Astrocyte of the spinal cord (primary cell): Measurements from ENCODE around the gene MYBPH.

Source experiments
- DNase-seq: peaks from one replicate; pipeline ENCODE4 v3.0.0; 2011; ENCODE audit warnings: low read depth, low spot score
- H3K4me3 ChIP-seq: 2 replicates; pipeline ENCODE4 v1.5.1; 2011; ENCODE audit warnings: low read depth, mild to moderate bottlenecking, low read length, moderate library complexity
- CTCF ChIP-seq: IDR thresholded peaks from 2 replicates; pipeline ENCODE4 v1.5.1; 2012; ENCODE audit warnings: low read depth, mild to moderate bottlenecking, low read length, inconsistent platforms
- in situ Hi-C: cut with HindIII; loops from 2 replicates; pipeline ENCODE4 v1.10.0; 2017; ENCODE audit warnings: low sequenced_read_pairs

MYBPH gene

GRCh38 chr1:203187304-203187685 lies 11.7 kb upstream of the MYBPH start:
- DNase-seq = no peak
- in situ Hi-C loops = no loop called here
- no peak overlapping the region for H3K4me3 ChIP-seq
- TF ChIP-seq CTCF = no peak

GRCh38 chr1:203186446-203187303 lies 11.0 kb upstream of the MYBPH start, which contains the start of gene CHI3L1:
Gene CHI3L1 (minus strand): TSS chr1:203186704. CDS start chr1:203186623, 81 bp downstream.
- in situ Hi-C loops = no loop called here
- no peak for DNase-seq
- no peak within 1 kb of the TSS for H3K4me3 ChIP-seq
- no peak for TF ChIP-seq CTCF

- no peak for DNase-seq
Observed at GRCh38 chr1:203186091-203186445, 10.4 kb upstream of the MYBPH start.

GRCh38 chr1:203185585-203185984 lies 10.0 kb upstream of the MYBPH start:
- no peak for DNase-seq
- H3K4me3 ChIP-seq = no peak overlapping the region
- no peak for TF ChIP-seq CTCF
- in situ Hi-C loops = no loop called here

More at GRCh38 chr1:203186091-203186445, 10.4 kb upstream of the MYBPH start:
- no peak overlapping the region for H3K4me3 ChIP-seq
- in situ Hi-C loops = no loop called here
- no peak for TF ChIP-seq CTCF

- in situ Hi-C loops = no loop called here
- DNase-seq = no peak
- no peak for TF ChIP-seq CTCF
- no peak overlapping the region for H3K4me3 ChIP-seq
Observed at GRCh38 chr1:203185061-203185461, 9.4 kb upstream of the MYBPH start.

- in situ Hi-C loops = no loop called here
- DNase-seq = no peak
- H3K4me3 ChIP-seq = no peak overlapping the region
- no peak for TF ChIP-seq CTCF
Observed at GRCh38 chr1:203184467-203184866, 8.8 kb upstream of the MYBPH start.
